Measurements from ENCODE around the gene ST6GALNAC2.
"Not testable (repeated sequence)": the region's sequence is repeated elsewhere in the genome, so short reads cannot be mapped to it uniquely, and the experiment has no call there.

ST6GALNAC2 gene

GRCh38 chr17:76535788-76536510 is 49.7 kb downstream of the ST6GALNAC2 start:
- TF ChIP-seq CTCF (IDR thresholded peaks at IDR 0.05; ENCODE audit: low read depth, low read length): no peak
- H3K4me3 ChIP-seq (ENCODE audit: low read depth, low read length): no peak overlapping the region

GRCh38 chr17:76534831-76535732 is 50.6 kb downstream of the ST6GALNAC2 start:
- TF ChIP-seq CTCF (IDR thresholded peaks at IDR 0.05; ENCODE audit: low read depth, low read length): no peak
- no peak overlapping the region for H3K4me3 ChIP-seq (ENCODE audit: low read depth, low read length)

GRCh38 chr17:76533640-76534359 is 51.9 kb downstream of the ST6GALNAC2 start:
- not testable (repeated sequence) for H3K4me3 ChIP-seq (ENCODE audit: low read depth, low read length)

- no peak for TF ChIP-seq CTCF (IDR thresholded peaks at IDR 0.05; ENCODE audit: low read depth, low read length)
- no peak overlapping the region for H3K4me3 ChIP-seq (ENCODE audit: low read depth, low read length)
These were observed 53.5 kb downstream of the ST6GALNAC2 start for GRCh38 chr17:76532072-76532651.

- TF ChIP-seq CTCF (IDR thresholded peaks at IDR 0.05; ENCODE audit: low read depth, low read length): no peak
These were observed 54.1 kb downstream of the ST6GALNAC2 start for GRCh38 chr17:76531486-76532038.

GRCh38 chr17:76530811-76531485 is 54.7 kb downstream of the ST6GALNAC2 start:
- TF ChIP-seq CTCF (IDR thresholded peaks at IDR 0.05; ENCODE audit: low read depth, low read length): no peak
- no peak overlapping the region for H3K4me3 ChIP-seq (ENCODE audit: low read depth, low read length)

More at GRCh38 chr17:76531486-76532038, 54.1 kb downstream of the ST6GALNAC2 start:
- H3K4me3 ChIP-seq (ENCODE audit: low read depth, low read length): no peak overlapping the region
